Lower leg skin (tissue), 4 donors: ENCODE measurements around the gene TREH. TPM values are rescaled to one million over a fixed set of nuclear protein-coding genes. Genes with fewer than 3 reads are reported as not detected.

Experiments
- DNase-seq, 2 donors: peaks; one replicate each; pipeline ENCODE4 v3.0.0-alpha.2; 2019; ENCODE audit warnings: low spot score in 2 of 2
- H3K4me3 ChIP-seq: fragments of 200-600 bp; sonication (generic); 2 replicates; pipeline ENCODE4 v1.5.1; 2017; ENCODE audit warnings: mild to moderate bottlenecking, low read depth; ENCODE audit not compliant: poor library complexity, severe bottlenecking
- POLR2A ChIP-seq, 2 donors: fragments of 450-650 bp; IDR thresholded peaks; one replicate each; pipeline ENCODE4 v1.6.1; 2016 to 2017; ENCODE audit warnings: antibody characterized with exemption in 2 of 2, mild to moderate bottlenecking in 1 of 2, moderate library complexity in 1 of 2
- WGBS, 2 donors: methylation state at CpG; one replicate each; pipeline ENCODE4 v1.1.5; 2018; 5-methylcytosine and 5-hydroxymethylcytosine counted together
- intact Hi-C: fragments of 100-400 bp; cut with DNase I; formaldehyde crosslinking; loops from one replicate; pipeline ENCODE4 v1.15.0; 2023; ENCODE audit warnings: low total_unique reads
- total RNA-seq, 4 donors: library from RNA; depleted of rRNA; stranded (reverse); fragments of >200 nt; gene quantifications; one replicate each; pipeline ENCODE4 v1.1.0, GENCODE V29; 2016
- TF ChIP-seq, protein P1 (sequence below), 3 donors: fragments of 450-650 bp; IDR thresholded peaks; one replicate each; pipeline ENCODE4 v1.5.1; 2016; ENCODE audit warnings: antibody characterized with exemption in 3 of 3, mild to moderate bottlenecking in 3 of 3, moderate library complexity in 2 of 3

The TREH gene
- total RNA-seq, 4 donors from 2014 or later = not detected

DNA sequence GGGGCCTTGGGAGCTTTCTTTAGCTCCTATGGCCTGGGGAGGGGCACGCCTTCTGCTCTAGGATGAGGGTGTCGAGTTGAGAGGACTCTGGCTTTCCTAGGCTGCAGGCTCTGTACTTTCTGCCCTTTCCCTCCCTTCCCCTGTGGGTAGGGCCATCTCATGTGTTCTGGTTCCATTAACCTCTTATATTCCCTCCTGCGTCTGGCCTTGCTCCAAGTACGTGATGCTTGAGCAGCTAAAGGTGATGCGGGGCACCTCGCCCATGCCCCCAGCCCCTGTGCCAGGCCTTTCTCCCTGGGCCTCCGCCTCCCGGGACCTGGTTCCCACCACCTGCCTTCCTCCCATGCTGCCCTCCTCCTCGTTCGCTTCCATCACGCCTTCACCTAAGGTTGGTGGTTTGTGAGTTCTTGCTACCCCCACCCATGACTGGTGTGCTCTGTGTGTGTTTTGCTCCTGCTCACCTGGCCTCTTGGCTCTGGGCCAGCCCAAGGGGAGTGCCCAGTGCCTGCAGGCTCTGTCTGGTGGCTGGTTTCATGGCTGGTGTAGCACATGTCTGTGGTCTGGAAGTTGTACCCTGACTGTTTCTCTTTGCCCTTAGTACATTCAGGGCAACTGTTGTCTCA is 37.9 kb downstream of the TREH start:
- 57 to 63% methylated on average over 9 to 11 of the region's 11 CpGs for WGBS, 2 donors
- no peak for DNase-seq
- no peak overlapping the region for H3K4me3 ChIP-seq
- TF ChIP-seq, protein P1, sequence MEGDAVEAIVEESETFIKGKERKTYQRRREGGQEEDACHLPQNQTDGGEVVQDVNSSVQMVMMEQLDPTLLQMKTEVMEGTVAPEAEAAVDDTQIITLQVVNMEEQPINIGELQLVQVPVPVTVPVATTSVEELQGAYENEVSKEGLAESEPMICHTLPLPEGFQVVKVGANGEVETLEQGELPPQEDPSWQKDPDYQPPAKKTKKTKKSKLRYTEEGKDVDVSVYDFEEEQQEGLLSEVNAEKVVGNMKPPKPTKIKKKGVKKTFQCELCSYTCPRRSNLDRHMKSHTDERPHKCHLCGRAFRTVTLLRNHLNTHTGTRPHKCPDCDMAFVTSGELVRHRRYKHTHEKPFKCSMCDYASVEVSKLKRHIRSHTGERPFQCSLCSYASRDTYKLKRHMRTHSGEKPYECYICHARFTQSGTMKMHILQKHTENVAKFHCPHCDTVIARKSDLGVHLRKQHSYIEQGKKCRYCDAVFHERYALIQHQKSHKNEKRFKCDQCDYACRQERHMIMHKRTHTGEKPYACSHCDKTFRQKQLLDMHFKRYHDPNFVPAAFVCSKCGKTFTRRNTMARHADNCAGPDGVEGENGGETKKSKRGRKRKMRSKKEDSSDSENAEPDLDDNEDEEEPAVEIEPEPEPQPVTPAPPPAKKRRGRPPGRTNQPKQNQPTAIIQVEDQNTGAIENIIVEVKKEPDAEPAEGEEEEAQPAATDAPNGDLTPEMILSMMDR (IDR thresholded peaks at IDR 0.05) = no peak
- no peak for TF ChIP-seq POLR2A (IDR thresholded peaks at IDR 0.05)
- intact Hi-C loops = no loop called here

DNA sequence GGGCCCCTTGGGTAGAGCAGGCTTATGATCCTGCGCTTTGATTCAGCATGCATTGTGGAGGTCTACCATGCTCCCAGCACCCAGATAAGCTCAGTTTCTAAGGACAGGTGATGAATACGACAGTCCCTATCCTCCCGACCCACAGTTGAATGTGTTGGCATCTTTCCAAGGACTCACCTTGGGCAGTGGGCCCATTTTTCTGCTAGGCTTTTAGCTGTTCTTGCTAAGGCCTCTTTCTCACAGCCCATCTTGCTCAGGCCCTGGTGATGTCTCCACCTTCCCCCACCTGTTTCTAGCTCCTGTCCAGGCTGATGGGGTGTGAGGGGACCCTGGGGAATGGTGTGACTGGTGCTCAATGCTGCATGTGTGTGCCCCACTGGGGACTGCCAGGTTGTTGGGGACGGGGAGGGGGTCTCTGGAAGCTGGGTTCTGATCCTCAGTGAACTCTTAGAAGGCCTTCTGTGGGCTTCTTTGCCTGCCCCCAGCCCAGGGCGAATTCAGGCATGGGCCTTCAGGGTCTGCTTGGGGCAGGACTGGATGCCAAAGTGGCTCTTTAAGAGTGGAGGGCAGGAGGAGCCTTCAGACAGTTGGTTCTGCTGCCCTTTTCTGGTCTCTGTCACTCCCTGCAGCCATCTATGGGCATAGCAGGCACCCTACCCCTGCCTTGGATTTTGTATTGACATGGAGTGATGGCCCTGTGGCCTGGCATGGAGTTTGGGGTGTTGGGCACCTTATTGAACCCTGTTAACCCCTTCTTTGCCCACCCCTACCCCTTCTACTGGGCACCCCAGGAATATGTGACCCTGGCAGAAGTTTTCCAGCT is 38.9 kb downstream of the TREH start:
- WGBS, 2 donors = 63 to 65% methylated on average over 5 of the region's 5 CpGs
- intact Hi-C loops = no loop called here
- H3K4me3 ChIP-seq = no peak overlapping the region
- no peak for DNase-seq
- TF ChIP-seq POLR2A (IDR thresholded peaks at IDR 0.05) = no peak
- TF ChIP-seq, protein P1 (IDR thresholded peaks at IDR 0.05) = no peak

DNA sequence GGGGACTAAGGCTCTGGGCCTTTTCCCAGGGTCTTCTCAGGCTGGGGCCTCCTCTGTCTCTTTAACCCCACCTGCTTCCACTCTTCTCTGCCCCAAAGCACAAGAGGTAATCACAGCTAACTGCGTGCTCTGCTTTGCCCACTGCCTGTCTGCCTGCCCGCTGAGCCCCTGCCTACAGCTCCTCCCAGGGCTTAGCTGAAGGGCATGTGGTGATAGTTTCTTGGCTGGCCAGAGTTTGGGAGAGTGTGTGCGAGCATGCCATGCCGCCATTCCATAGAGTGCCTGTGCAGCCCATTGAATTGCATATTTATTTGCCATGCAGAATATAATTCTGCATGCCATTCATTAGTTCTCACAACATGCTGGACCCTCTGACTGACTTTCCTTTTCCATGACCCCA is 39.6 kb downstream of the TREH start:
- DNase-seq = no peak
- WGBS, 2 donors = 63 to 66% methylated on average over 4 of the region's 4 CpGs
- TF ChIP-seq POLR2A (IDR thresholded peaks at IDR 0.05) = no peak
- TF ChIP-seq, protein P1 (IDR thresholded peaks at IDR 0.05) = no peak
- H3K4me3 ChIP-seq = no peak overlapping the region
- intact Hi-C loops = no loop called here

DNA sequence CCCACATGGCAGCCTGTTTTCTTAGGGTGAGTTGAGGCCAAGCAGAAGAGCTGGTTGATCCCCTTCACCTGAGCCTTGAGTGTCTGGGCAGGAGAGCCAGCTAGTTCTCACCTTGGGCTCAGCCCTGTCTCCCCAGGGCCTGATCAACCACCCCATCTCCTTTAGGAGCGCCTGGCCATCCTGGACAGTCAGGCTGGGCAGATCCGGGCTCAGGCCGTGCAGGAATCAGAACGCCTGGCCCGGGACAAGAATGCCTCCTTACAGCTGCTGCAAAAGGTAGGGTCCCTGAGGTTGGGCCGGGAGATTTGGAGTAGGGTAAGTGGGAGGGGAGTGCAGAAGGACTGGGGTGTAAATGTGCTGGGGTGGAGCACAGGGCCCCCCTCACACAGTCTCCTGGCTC is 40.7 kb downstream of the TREH start:
- no peak overlapping the region for H3K4me3 ChIP-seq
- WGBS, 2 donors = 93 to 94% methylated on average over 5 to 6 of the region's 6 CpGs
- TF ChIP-seq, protein P1 (IDR thresholded peaks at IDR 0.05) = no peak
- no peak for TF ChIP-seq POLR2A (IDR thresholded peaks at IDR 0.05)
- DNase-seq = no peak
- intact Hi-C loops = no loop called here

DNA sequence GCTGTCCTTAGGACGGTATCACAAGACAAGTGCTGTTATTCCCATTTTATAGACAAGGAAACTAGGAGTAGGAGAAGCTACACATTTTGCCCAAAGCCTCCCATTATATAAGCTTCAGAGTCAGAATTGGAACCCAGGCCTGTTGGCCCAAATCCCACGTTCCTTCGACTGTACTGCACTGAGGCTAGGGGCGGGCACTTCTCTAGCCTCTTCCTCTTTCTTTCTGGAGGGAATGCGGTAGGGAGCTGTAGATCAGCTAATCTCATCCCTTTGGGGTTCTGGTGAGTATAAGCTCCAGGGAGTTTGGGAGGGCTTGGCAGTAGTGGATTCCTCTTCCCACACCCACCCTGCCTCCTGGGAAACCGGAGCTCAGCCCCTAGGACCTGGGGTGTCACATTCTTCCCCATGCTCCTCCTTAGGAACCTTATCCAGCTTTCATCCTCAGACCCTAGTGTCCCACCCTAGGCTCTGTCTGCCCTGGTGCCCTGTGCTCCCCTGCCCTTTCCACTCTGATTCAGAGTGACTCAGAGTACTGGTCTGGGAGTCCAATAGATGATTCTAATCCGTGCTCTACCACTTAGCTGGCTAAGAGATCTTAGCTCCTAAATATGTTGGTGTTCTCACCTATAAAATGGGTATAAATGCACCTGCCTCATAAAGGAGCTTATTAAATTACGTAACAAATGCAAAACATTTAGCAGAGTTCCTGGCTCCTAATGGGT is 42.7 kb downstream of the TREH start:
- no peak overlapping the region for H3K4me3 ChIP-seq
- intact Hi-C loops = no loop called here
- TF ChIP-seq POLR2A (IDR thresholded peaks at IDR 0.05) = no peak
- TF ChIP-seq, protein P1 (IDR thresholded peaks at IDR 0.05) = no peak
- no peak for DNase-seq
- WGBS, 2 donors = 65 to 74% methylated on average over 8 of the region's 8 CpGs
